ENCODE data around the gene TSTD2.

The TSTD2 gene

GRCh38 chr9:97647996-97648395 lies 14.8 kb upstream of the TSTD2 start:
- TF ChIP-seq CTCF (IDR thresholded peaks at IDR 0.05): no peak

GRCh38 chr9:97645720-97646119 lies 12.6 kb upstream of the TSTD2 start:
- Histone ChIP-seq H3K9me3 (ENCODE audit: control insufficient read depth, low read length) (no peaks in the 10 kb centered on the region), H3K27me3 (ENCODE audit: control insufficient read depth, insufficient read depth, low read length) (no peaks in the 10 kb centered on the region), H3K4me2 (ENCODE audit: low read length) (no peak overlapping the region), H3K79me2 (peaks cover 3% of the 10 kb centered on the region), H3K9ac (no peak overlapping the region), H3K4me3 (ENCODE audit: low read depth, low read length) (no peak overlapping the region), H2AFZ (no peak overlapping the region), H3K27ac (no peak overlapping the region), H3K36me3 (ENCODE audit: control insufficient read depth, insufficient read depth, low read length) (no peaks in the 10 kb centered on the region), H3K4me1 (no peaks in the 10 kb centered on the region)
- no peak for TF ChIP-seq CTCF (IDR thresholded peaks at IDR 0.05)

More at GRCh38 chr9:97647996-97648395, 14.8 kb upstream of the TSTD2 start:
- H3K9ac ChIP-seq: no peak overlapping the region
- H3K4me2 ChIP-seq (ENCODE audit: low read length): no peak overlapping the region
- H3K4me1 ChIP-seq: no peaks in the 10 kb centered on the region
- H3K27me3 ChIP-seq (ENCODE audit: control insufficient read depth, insufficient read depth, low read length): no peaks in the 10 kb centered on the region
- H3K9me3 ChIP-seq (ENCODE audit: control insufficient read depth, low read length): no peaks in the 10 kb centered on the region
- peaks cover 3% of the 10 kb centered on the region for H3K79me2 ChIP-seq
- no peak overlapping the region for H2AFZ ChIP-seq
- no peaks in the 10 kb centered on the region for H3K36me3 ChIP-seq (ENCODE audit: control insufficient read depth, insufficient read depth, low read length)
- H3K27ac ChIP-seq: no peak overlapping the region
- H3K4me3 ChIP-seq (ENCODE audit: low read depth, low read length): no peak overlapping the region

GRCh38 chr9:97640325-97640724 lies 7.2 kb upstream of the TSTD2 start:
- Histone ChIP-seq H2AFZ (no peak overlapping the region), H3K36me3 (ENCODE audit: control insufficient read depth, insufficient read depth, low read length) (no peaks in the 10 kb centered on the region), H3K9me3 (ENCODE audit: control insufficient read depth, low read length) (no peaks in the 10 kb centered on the region), H3K27me3 (ENCODE audit: control insufficient read depth, insufficient read depth, low read length) (no peaks in the 10 kb centered on the region), H3K4me3 (ENCODE audit: low read depth, low read length) (no peak overlapping the region), H3K79me2 (peaks cover 24% of the 10 kb centered on the region), H3K9ac (no peak overlapping the region), H3K4me1 (no peaks in the 10 kb centered on the region), H3K4me2 (ENCODE audit: low read length) (no peak overlapping the region), H3K27ac (no peak overlapping the region)
- no peak for TF ChIP-seq CTCF (IDR thresholded peaks at IDR 0.05)

DNA sequence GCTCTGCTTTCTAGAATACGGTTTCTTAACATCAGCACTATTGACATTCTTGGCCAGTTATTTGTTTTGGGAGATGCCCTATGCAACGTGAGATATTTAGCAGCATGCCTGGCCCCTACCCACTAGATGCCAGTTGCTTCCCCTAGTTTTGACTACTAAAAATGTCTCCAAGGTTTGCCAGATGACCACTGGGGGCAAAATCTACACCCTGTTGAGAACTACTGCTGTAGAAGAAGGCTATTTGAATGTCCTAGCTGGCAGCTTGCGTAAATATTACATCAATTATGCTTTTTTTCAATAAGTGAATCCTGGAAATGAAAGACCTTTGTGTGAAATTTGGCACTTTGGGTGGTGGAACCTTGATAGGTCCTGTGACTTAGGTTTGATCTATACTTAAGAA lies 5.5 kb upstream of the TSTD2 start:
- H3K4me1 ChIP-seq: peaks cover 5% of the 10 kb centered on the region
- H3K4me3 ChIP-seq (ENCODE audit: low read depth, low read length): no peak overlapping the region
- no peak overlapping the region for H3K9ac ChIP-seq
- no peak overlapping the region for H3K27ac ChIP-seq
- TF ChIP-seq CTCF (IDR thresholded peaks at IDR 0.05): no peak
- H3K36me3 ChIP-seq (ENCODE audit: control insufficient read depth, insufficient read depth, low read length): no peaks in the 10 kb centered on the region
- no peak overlapping the region for H3K4me2 ChIP-seq (ENCODE audit: low read length)
- no peaks in the 10 kb centered on the region for H3K9me3 ChIP-seq (ENCODE audit: control insufficient read depth, low read length)
- H2AFZ ChIP-seq: no peak overlapping the region
- H3K27me3 ChIP-seq (ENCODE audit: control insufficient read depth, insufficient read depth, low read length): no peaks in the 10 kb centered on the region
- H3K79me2 ChIP-seq: peaks cover 26% of the 10 kb centered on the region

GRCh38 chr9:97636903-97637302 lies 3.7 kb upstream of the TSTD2 start:
- peaks cover 5% of the 10 kb centered on the region for H3K4me1 ChIP-seq
- no peaks in the 10 kb centered on the region for H3K9me3 ChIP-seq (ENCODE audit: control insufficient read depth, low read length)
- no peak overlapping the region for H2AFZ ChIP-seq
- H3K27me3 ChIP-seq (ENCODE audit: control insufficient read depth, insufficient read depth, low read length): no peaks in the 10 kb centered on the region
- H3K27ac ChIP-seq: no peak overlapping the region
- no peak overlapping the region for H3K4me3 ChIP-seq (ENCODE audit: low read depth, low read length)
- H3K9ac ChIP-seq: no peak overlapping the region
- H3K4me2 ChIP-seq (ENCODE audit: low read length): no peak overlapping the region
- TF ChIP-seq CTCF (IDR thresholded peaks at IDR 0.05): no peak
- H3K36me3 ChIP-seq (ENCODE audit: control insufficient read depth, insufficient read depth, low read length): no peaks in the 10 kb centered on the region
- peaks cover 26% of the 10 kb centered on the region for H3K79me2 ChIP-seq

Data from parathyroid adenoma (tissue), 2 donors.